ENCODE results near the gene YDJC.

GRCh38 chr22:21621025-21621424, 8.8 kb downstream of the YDJC start:
- TF ChIP-seq POLR2A (IDR thresholded peaks at IDR 0.05) (no peak), CTCF (IDR thresholded peaks at IDR 0.05) (no peak)
